HepG2 (cell line): Measurements from ENCODE around the gene CADPS2. TPM values are rescaled to one million over a fixed set of nuclear protein-coding genes. Genes with fewer than 3 reads are reported as not detected.

ENCODE experiments used
- ATAC-seq: fragments of 200-7000 bp; cut with Tn5 transposase; 3 replicates; pipeline ENCODE4 v1.9.1; 2020; ENCODE audit warnings: mild to moderate bottlenecking, moderate library complexity
- BruUV-seq: library from RNA; stranded (reverse); fragments of 400-500 nt; replicated peaks from 2 replicates; lab custom pipeline; 2021; lab: Mats Ljungman, UMichigan
- CTCF ChIA-PET: fragments of 300-600 bp; formaldehyde crosslinking; extraction: SDS; loops from one replicate; lab custom pipeline; 2021; ENCODE audit warnings: low total read pairs, inconsistent platforms, low intra/inter-chr PET ratio; lab: Yijun Ruan, JAX
- POLR2A ChIA-PET: fragments of 350-600 bp; sonication (Branson Sonifier 250); formaldehyde crosslinking; loops from one replicate; lab custom pipeline; 2020; ENCODE audit warnings: antibody characterized with exemption, inconsistent platforms; lab: Yijun Ruan, JAX
- DNase-seq: peaks from one replicate; pipeline ENCODE4 v3.0.0-alpha.2; 2015; ENCODE audit warnings: low spot score
- FAIRE-seq: peaks from 3 replicates; lab custom pipeline; 2011; peaks lifted over from hg19 to GRCh38; lab: Jason Lieb, UNC
- H2AFZ ChIP-seq: one replicate; pipeline ENCODE4 v1.6.1; 2011; ENCODE audit warnings: low read length, inconsistent platforms
- H3K27ac ChIP-seq: fragments of 300-600 bp; 3 replicates; pipeline ENCODE4 v1.8.0; 2011; ENCODE audit warnings: mixed run types, mild to moderate bottlenecking, mixed read lengths, low read length, inconsistent platforms; ENCODE audit not compliant: insufficient read depth; ENCODE audit errors: extremely low read length
- H3K27me3 ChIP-seq, 2 experiments: fragments of 200-600 bp in 1 of 2; 2 replicates in 1 of 2; 3 replicates in 1 of 2; pipeline versions ENCODE4 v1.6.0 to v1.8.0; 2011; ENCODE audit warnings: low read length in 2 of 2, mild to moderate bottlenecking in 2 of 2, moderate library complexity in 2 of 2, inconsistent platforms in 1 of 2; ENCODE audit not compliant: insufficient read depth in 2 of 2, control insufficient read depth in 1 of 2
- H3K36me3 ChIP-seq, 2 experiments: fragments of 200-600 bp in 1 of 2; replicated peaks in 1 of 2; 2 replicates in 1 of 2; 3 replicates in 1 of 2; pipeline versions ENCODE4 v1.5.1 to v1.8.0; 2011; ENCODE audit warnings: low read length in 2 of 2, inconsistent platforms in 1 of 2; ENCODE audit not compliant: insufficient read depth in 2 of 2, control insufficient read depth in 1 of 2
- H3K4me1 ChIP-seq: 2 replicates; pipeline ENCODE4 v1.5.1; 2012; ENCODE audit warnings: low read length, inconsistent platforms; ENCODE audit not compliant: insufficient read depth
- H3K4me2 ChIP-seq: 2 replicates; pipeline ENCODE4 v1.6.0; 2011; ENCODE audit warnings: low read depth, low read length, inconsistent platforms
- H3K4me3 ChIP-seq, 3 experiments: fragments of 200-600 bp in 1 of 3; sonication (generic), shearing (Covaris generic) in 1 of 3; replicated peaks in 1 of 3; 2 replicates each; pipeline ENCODE4 v1.5.1; 2011 to 2016; ENCODE audit warnings: low read length in 3 of 3, inconsistent platforms in 2 of 3, low read depth in 2 of 3, mild to moderate bottlenecking in 2 of 3, control low read depth in 1 of 3, mixed read lengths in 1 of 3; ENCODE audit not compliant: insufficient read depth in 1 of 3
- H3K79me2 ChIP-seq: one replicate; pipeline ENCODE4 v1.6.1; 2011; ENCODE audit warnings: low read length, inconsistent platforms; ENCODE audit not compliant: insufficient read depth
- H3K9ac ChIP-seq: 2 replicates; pipeline ENCODE4 v1.6.0; 2011; ENCODE audit warnings: mild to moderate bottlenecking, low read depth, low read length, inconsistent platforms; ENCODE audit not compliant: insufficient read depth
- H3K9me3 ChIP-seq: 2 replicates; pipeline ENCODE4 v1.5.1; 2012; ENCODE audit warnings: mild to moderate bottlenecking, low read length
- H4K20me1 ChIP-seq: 2 replicates; pipeline ENCODE4 v1.6.0; 2011; ENCODE audit warnings: inconsistent platforms, mild to moderate bottlenecking, low read length, moderate library complexity; ENCODE audit not compliant: insufficient read depth
- ARID5B ChIP-seq: IDR thresholded peaks from 2 replicates; pipeline ENCODE4 v1.4.0; 2020; ENCODE audit warnings: mild to moderate bottlenecking, missing genetic modification reagents
- FOXP1 ChIP-seq, 2 experiments: fragments of 450-650 bp in 1 of 2; IDR thresholded peaks; 2 replicates each; pipeline ENCODE4 v1.6.1; 2017 to 2018; ENCODE audit warnings: antibody characterized with exemption in 1 of 2
- MAZ ChIP-seq, 2 experiments: sonication (generic) in 1 of 2; formaldehyde crosslinking in 1 of 2; IDR thresholded peaks; 2 replicates each; pipeline versions ENCODE4 v1.5.0 to v1.6.1; 2012 to 2020; ENCODE audit warnings: low read depth in 2 of 2, mild to moderate bottlenecking in 2 of 2, borderline replicate concordance in 1 of 2, improper control_type of control experiment in 1 of 2, low read length in 1 of 2, missing genetic modification reagents in 1 of 2, moderate library complexity in 1 of 2
- NCOA5 ChIP-seq: sonication (generic); formaldehyde crosslinking; IDR thresholded peaks from 2 replicates; pipeline ENCODE4 v1.4.0; 2020; ENCODE audit warnings: missing genetic modification reagents
- NFYB ChIP-seq: sonication (generic); formaldehyde crosslinking; IDR thresholded peaks from 2 replicates; pipeline ENCODE4 v1.4.0; 2020; ENCODE audit warnings: missing genetic modification reagents
- PHF20 ChIP-seq: sonication (generic); formaldehyde crosslinking; IDR thresholded peaks from 2 replicates; pipeline ENCODE4 v1.5.0; 2020; ENCODE audit warnings: mild to moderate bottlenecking, missing genetic modification reagents
- REL ChIP-seq: sonication (generic); formaldehyde crosslinking; conservative IDR thresholded peaks from 2 replicates; pipeline ENCODE4 v1.8.0; 2022; ENCODE audit warnings: mild to moderate bottlenecking, missing genetic modification reagents, moderate library complexity
- SNAPC4 ChIP-seq: sonication (generic); formaldehyde crosslinking; IDR thresholded peaks from 2 replicates; pipeline ENCODE4 v1.4.0; 2020; ENCODE audit warnings: mild to moderate bottlenecking, missing genetic modification reagents
- YY1 ChIP-seq: IDR thresholded peaks from 2 replicates; pipeline ENCODE4 v1.6.1; 2011; ENCODE audit warnings: low read length, low read depth, moderate library complexity, mild to moderate bottlenecking; ENCODE audit not compliant: insufficient read depth, insufficient replicate concordance
- ZNF136 ChIP-seq: sonication (generic); formaldehyde crosslinking; IDR thresholded peaks from 2 replicates; pipeline ENCODE4 v1.8.1; 2022; ENCODE audit warnings: low read depth, mild to moderate bottlenecking, moderate library complexity, missing genetic modification reagents
- ZNF672 ChIP-seq: sonication (generic); formaldehyde crosslinking; IDR thresholded peaks from 2 replicates; pipeline ENCODE4 v1.8.1; 2022; ENCODE audit warnings: missing genetic modification reagents
- ZSCAN20 ChIP-seq: sonication (generic); formaldehyde crosslinking; IDR thresholded peaks from 2 replicates; pipeline ENCODE4 v1.4.0; 2020; ENCODE audit warnings: missing genetic modification reagents, mild to moderate bottlenecking, borderline replicate concordance
- WGBS: methylation state at CpG from one replicate; pipeline ENCODE4 v1.1.6; 2017; ENCODE audit warnings: low lambda C conversion rate; 5-methylcytosine and 5-hydroxymethylcytosine counted together
- in situ Hi-C: cut with HindIII; loops from 2 replicates; pipeline ENCODE4 v1.10.0; 2017; ENCODE audit warnings: low pct_unique_long_range_greater_than_20kb; ENCODE audit not compliant: extremely low pct_ligation_motif_present
- intact Hi-C: fragments of 100-400 bp; cut with micrococcal nuclease; formaldehyde crosslinking; loops from one replicate; pipeline ENCODE4 v1.10.0; 2022; ENCODE audit not compliant: unreplicated experiment
- polyA plus RNA-seq, 8 experiments: library from polyadenylated mRNA; depleted of rRNA in 3 of 8; stranded (reverse) in 7 of 8; unstranded in 1 of 8; fragments of >200 nt; fragmentation: Illumina TruSeq in 4 of 8; extraction: Trizol in 4 of 8; gene quantifications; 2 replicates each; pipeline versions ENCODE4 v1.2.1 to v1.2.3, GENCODE V29; 2011 to 2016; ENCODE audit warnings: low read depth in 4 of 8, missing spikeins in 1 of 8, mixed read lengths in 1 of 8; ENCODE audit not compliant: insufficient read depth in 1 of 8
- total RNA-seq, 5 experiments: library from RNA; depleted of rRNA; stranded (reverse); fragments of >200 nt; fragmentation: Illumina TruSeq; extraction: Trizol; gene quantifications; 2 replicates each; pipeline ENCODE4 v1.2.3, GENCODE V29; 2016; ENCODE audit warnings: low read depth in 1 of 5

Gene CADPS2
- total and polyA plus RNA-seq, 2 of the 13 experiments (the other 11 are each of a cell fraction or from before 2014, with no cell fraction given), result 17.6 to 43.8 TPM

- Histone ChIP-seq H3K79me2 (no peaks in the 10 kb centered on the region), H3K9me3 (no peaks in the 10 kb centered on the region), H3K9ac (no peak overlapping the region), H3K27ac (no peak overlapping the region), H3K27me3 (no peaks in the 10 kb centered on the region), H4K20me1 (no peaks in the 10 kb centered on the region), H3K4me2 (no peak overlapping the region), H2AFZ (no peak overlapping the region), H3K36me3 (no peaks in the 10 kb centered on the region), H3K4me1 (no peaks in the 10 kb centered on the region)
- 94% methylated on average over 1 of the region's 1 CpG for WGBS
- no peak for FAIRE-seq
- no peak for DNase-seq
- ChIA-PET POLR2A (no interaction called here), CTCF (no interaction called here)
- intact Hi-C loops (no loop called here), in situ Hi-C loops (no loop called here)
- no TSS peak for BruUV-seq
- no peak for ATAC-seq
- TF ChIP-seq PHF20 (CRISPR knock-in tag) (no peak), ZNF672 (CRISPR knock-in tag) (no peak), MAZ (IDR thresholded peaks at IDR 0.05; ENCODE audit: borderline replicate concordance, low read depth, low read length) (no peak), MAZ (CRISPR knock-in tag; IDR thresholded peaks at IDR 0.05; ENCODE audit: low read depth) (no peak), REL (CRISPR knock-in tag) (no peak), ZSCAN20 (no peak), NCOA5 (CRISPR knock-in tag) (no peak), YY1 (no peak), SNAPC4 (CRISPR knock-in tag) (no peak), ZNF136 (CRISPR knock-in tag) (no peak), NFYB (no peak), FOXP1 (IDR thresholded peaks at IDR 0.05) (no peak), FOXP1 (CRISPR knock-in tag; IDR thresholded peaks at IDR 0.05) (no peak), ARID5B (CRISPR knock-in tag) (no peak)
- TF ChIP-seq, all 625 proteins: peak for 0
- H3K4me3 ChIP-seq, result no peak overlapping the region
Observed at GRCh38 chr7:122425731-122426130, 460.5 kb downstream of the CADPS2 start.
